ENCODE measurements around the gene CREBBP. TPM values are rescaled to one million over a fixed set of nuclear protein-coding genes. Genes with fewer than 3 reads are reported as not detected.
A peak's percentile ranks its signal among the peaks of the same experiment; 100 is the strongest.

The CREBBP gene
- total RNA-seq, 2 donors from 2014 or later = 82.2 to 143 TPM

DNA sequence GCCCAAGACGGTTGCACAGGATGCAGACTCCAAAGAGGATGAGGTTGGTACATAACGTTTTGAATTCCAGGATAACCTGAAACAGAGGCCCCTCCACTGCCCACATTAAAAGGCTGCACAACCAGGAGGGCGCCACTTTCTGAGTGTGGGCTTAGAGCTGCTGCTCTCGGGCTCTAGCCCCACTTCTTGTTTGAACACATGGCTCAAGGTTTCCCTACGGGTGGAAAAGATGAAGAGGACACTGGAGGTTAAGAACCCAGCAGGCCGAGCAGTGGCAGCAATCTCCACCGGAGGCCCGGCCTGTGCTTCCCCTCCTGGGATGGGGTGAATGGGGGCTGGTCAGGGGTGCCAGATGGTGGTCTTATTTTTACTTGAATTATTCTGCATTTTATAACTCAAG is 155.2 kb downstream of the CREBBP start:
- H3K36me3 ChIP-seq = peaks cover 12 to 25% of the 10 kb centered on the region in 2 donors
- intact Hi-C loops (cut with DNase I) = no loop called here
- no peaks in the 10 kb centered on the region for H3K9me3 ChIP-seq
- H3K27ac ChIP-seq = no peak overlapping the region
- 78% methylated on average over 8 of the region's 8 CpGs for WGBS
- no peaks in the 10 kb centered on the region for H3K27me3 ChIP-seq (replicated peaks; ENCODE audit: insufficient read depth)
- TF ChIP-seq POLR2A (IDR thresholded peaks at IDR 0.05) = no peak
- no peak overlapping the region for H3K4me3 ChIP-seq
- DNase-seq (ENCODE audit: low spot score) = no peak
- no peaks in the 10 kb centered on the region for H3K4me1 ChIP-seq (replicated peaks)

DNA sequence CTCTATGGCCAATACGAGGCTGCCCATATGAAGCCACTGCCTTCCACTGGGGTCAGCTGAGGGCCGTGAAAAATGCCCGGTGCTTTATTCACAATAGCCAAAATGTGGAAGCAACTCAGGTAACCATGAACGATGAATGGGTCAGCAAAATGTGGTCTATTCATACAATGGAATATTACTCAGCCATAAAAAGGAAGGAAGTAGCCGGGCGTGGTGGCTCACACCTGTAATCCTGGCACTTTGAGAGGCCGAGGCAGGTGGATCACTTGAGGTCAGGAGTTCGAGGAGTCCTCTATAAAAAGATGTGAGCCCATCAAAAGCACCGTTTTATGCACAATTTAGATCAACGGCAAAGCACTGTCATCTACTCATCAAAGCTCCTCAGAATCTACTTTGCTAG is 158.0 kb downstream of the CREBBP start:
- peaks cover 3% of the 10 kb centered on the region for H3K4me1 ChIP-seq (replicated peaks)
- no peaks in the 10 kb centered on the region for H3K9me3 ChIP-seq
- no peak for DNase-seq (ENCODE audit: low spot score)
- TF ChIP-seq POLR2AphosphoS5 (IDR thresholded peaks at IDR 0.05) (no peak), POLR2A (IDR thresholded peaks at IDR 0.05) (no peak)
- TF ChIP-seq, protein P1, sequence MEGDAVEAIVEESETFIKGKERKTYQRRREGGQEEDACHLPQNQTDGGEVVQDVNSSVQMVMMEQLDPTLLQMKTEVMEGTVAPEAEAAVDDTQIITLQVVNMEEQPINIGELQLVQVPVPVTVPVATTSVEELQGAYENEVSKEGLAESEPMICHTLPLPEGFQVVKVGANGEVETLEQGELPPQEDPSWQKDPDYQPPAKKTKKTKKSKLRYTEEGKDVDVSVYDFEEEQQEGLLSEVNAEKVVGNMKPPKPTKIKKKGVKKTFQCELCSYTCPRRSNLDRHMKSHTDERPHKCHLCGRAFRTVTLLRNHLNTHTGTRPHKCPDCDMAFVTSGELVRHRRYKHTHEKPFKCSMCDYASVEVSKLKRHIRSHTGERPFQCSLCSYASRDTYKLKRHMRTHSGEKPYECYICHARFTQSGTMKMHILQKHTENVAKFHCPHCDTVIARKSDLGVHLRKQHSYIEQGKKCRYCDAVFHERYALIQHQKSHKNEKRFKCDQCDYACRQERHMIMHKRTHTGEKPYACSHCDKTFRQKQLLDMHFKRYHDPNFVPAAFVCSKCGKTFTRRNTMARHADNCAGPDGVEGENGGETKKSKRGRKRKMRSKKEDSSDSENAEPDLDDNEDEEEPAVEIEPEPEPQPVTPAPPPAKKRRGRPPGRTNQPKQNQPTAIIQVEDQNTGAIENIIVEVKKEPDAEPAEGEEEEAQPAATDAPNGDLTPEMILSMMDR (IDR thresholded peaks at IDR 0.05) = no peak
- no peaks in the 10 kb centered on the region for H3K27me3 ChIP-seq (replicated peaks; ENCODE audit: insufficient read depth)
- intact Hi-C loops (cut with DNase I) = no loop called here
- no peaks in the 10 kb centered on the region for H3K36me3 ChIP-seq
- 87% methylated on average over 10 of the region's 10 CpGs for WGBS
- H3K4me3 ChIP-seq = no peak overlapping the region
- H3K27ac ChIP-seq = no peak overlapping the region

DNA sequence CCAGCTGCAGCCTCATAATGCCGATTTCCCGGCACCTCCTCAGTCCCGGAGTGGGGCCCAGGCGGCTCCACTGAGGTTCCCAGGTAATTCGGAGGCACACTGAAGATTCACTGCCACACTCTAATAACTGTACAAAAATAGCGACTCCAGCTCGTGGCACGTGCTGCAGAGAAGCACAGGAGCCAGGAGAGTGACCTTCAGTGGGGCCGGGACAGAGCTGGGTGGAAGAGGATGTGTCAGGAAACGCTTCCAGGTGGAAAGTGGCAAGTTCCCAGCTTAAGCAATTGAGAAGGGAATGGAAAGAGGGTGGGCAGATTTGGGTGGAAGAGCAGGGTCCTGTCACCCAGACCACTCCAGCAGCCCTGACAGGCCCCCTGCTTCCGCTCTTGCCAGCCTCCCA is 160.1 kb downstream of the CREBBP start:
- Histone ChIP-seq H3K27me3 (replicated peaks; ENCODE audit: insufficient read depth) (no peaks in the 10 kb centered on the region), H3K27ac (no peak overlapping the region), H3K4me1 (replicated peaks) (peaks cover 8% of the 10 kb centered on the region), H3K9me3 (no peaks in the 10 kb centered on the region), H3K4me3 (no peak overlapping the region), H3K36me3 (no peaks in the 10 kb centered on the region)
- intact Hi-C loops (cut with DNase I) = no loop called here
- WGBS = 82% methylated on average over 11 of the region's 11 CpGs
- no peak for DNase-seq (ENCODE audit: low spot score)
- TF ChIP-seq POLR2A (IDR thresholded peaks at IDR 0.05) (no peak), POLR2AphosphoS5 (IDR thresholded peaks at IDR 0.05) (no peak)
- TF ChIP-seq, protein P1 (IDR thresholded peaks at IDR 0.05) = no peak

DNA sequence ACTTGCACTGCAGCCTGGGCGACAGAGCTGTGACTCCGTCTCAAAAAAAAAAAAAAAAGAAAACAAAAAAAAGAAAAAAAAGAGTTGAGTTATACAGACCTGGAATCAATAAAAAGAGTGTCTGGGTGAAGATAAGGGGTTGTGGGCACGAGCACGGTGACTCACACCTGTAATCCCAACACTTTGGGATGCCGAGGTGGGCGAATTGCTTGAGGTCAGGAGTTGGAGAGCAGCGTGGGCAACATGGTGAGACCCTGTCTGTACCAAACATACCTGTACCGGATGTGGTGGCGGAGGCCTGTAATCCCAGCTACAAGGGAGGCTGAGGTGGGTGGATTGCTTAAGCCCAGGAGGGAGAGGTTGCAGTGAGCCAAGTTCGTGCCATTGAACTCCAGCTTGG is 161.9 kb downstream of the CREBBP start:
- no peak for DNase-seq (ENCODE audit: low spot score)
- TF ChIP-seq POLR2AphosphoS5 (IDR thresholded peaks at IDR 0.05) = no peak
- TF ChIP-seq, protein P1 (IDR thresholded peaks at IDR 0.05) = no peak
- TF ChIP-seq POLR2A (IDR thresholded peaks at IDR 0.05) = no peak
- WGBS = 92% methylated on average over 10 of the region's 10 CpGs

DNA sequence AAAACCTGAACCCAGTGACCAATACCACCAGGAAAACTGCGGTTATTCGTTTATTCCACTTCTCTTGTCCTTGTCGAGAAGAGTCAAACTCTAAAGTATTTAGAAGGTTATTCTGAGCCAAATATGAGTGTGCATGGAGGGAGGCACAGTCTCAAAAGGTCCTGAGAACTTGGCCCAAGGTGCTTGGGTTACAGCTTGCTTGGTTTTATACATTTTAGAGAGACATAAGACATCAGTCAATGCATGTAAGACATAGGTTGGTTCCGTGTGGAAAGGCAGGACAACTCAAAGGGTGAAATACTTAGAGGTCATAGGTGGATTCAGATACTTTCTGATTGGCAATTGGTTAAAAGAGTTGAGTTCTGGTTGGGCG is 162.5 kb downstream of the CREBBP start:
- WGBS = 23% methylated on average over 5 of the region's 5 CpGs

More for the DNA sequence above, 161.9 kb downstream of the CREBBP start:
- H3K4me1 ChIP-seq (replicated peaks) = peaks cover 8% of the 10 kb centered on the region
- H3K4me3 ChIP-seq = no peak overlapping the region
- H3K36me3 ChIP-seq = no peaks in the 10 kb centered on the region
- no peak overlapping the region for H3K27ac ChIP-seq
- intact Hi-C loops (cut with DNase I) = no loop called here
- H3K27me3 ChIP-seq (replicated peaks; ENCODE audit: insufficient read depth) = no peaks in the 10 kb centered on the region
- no peaks in the 10 kb centered on the region for H3K9me3 ChIP-seq

More for the DNA sequence above, 162.5 kb downstream of the CREBBP start:
- TF ChIP-seq POLR2AphosphoS5 (IDR thresholded peaks at IDR 0.05) (no peak), POLR2A (IDR thresholded peaks at IDR 0.05) (no peak)
- TF ChIP-seq, protein P1 (IDR thresholded peaks at IDR 0.05) = no peak
- no peak for DNase-seq (ENCODE audit: low spot score)
- H3K27ac ChIP-seq = peak overlapping the region; percentile 70 to 80
- no peaks in the 10 kb centered on the region for H3K36me3 ChIP-seq
- intact Hi-C loops (cut with DNase I) = no loop called here
- no peaks in the 10 kb centered on the region for H3K27me3 ChIP-seq (replicated peaks; ENCODE audit: insufficient read depth)
- H3K4me1 ChIP-seq (replicated peaks) = peaks cover 8% of the 10 kb centered on the region
- H3K4me3 ChIP-seq = peak overlapping the region; percentile 65 to 89
- H3K9me3 ChIP-seq = no peaks in the 10 kb centered on the region

Measured in prostate gland (tissue), 2 donors.